Testis (tissue), 3 donors: ENCODE results near the gene OR2D3. TPM values are rescaled to one million over a fixed set of nuclear protein-coding genes. Genes with fewer than 3 reads are reported as not detected.
A peak's percentile ranks its signal among the peaks of the same experiment; 100 is the strongest.

ENCODE experiments used
- DNase-seq: peaks from one replicate; pipeline ENCODE4 v3.0.0-alpha.2; 2019
- H3K27ac ChIP-seq, 2 donors: fragments of 200-600 bp; sonication (generic); one replicate each; pipeline ENCODE4 v1.5.1; 2019
- H3K27me3 ChIP-seq: fragments of 200-600 bp; sonication (generic); one replicate; pipeline ENCODE4 v1.5.1; 2019
- H3K36me3 ChIP-seq: fragments of 200-600 bp; sonication (generic); one replicate; pipeline ENCODE4 v1.5.1; 2017; ENCODE audit warnings: low read depth; ENCODE audit errors: missing control alignments
- H3K4me1 ChIP-seq: fragments of 200-600 bp; sonication (generic); one replicate; pipeline ENCODE4 v1.5.1; 2019
- H3K4me3 ChIP-seq, 2 donors: fragments of 200-600 bp; sonication (generic); one replicate each; pipeline ENCODE4 v1.5.1; 2017 to 2019
- H3K9me3 ChIP-seq: fragments of 200-600 bp; sonication (generic); one replicate; pipeline ENCODE4 v1.5.1; 2017
- CTCF ChIP-seq, 3 experiments: fragments of 450-650 bp in 2 of 3; fragments of 200-600 bp in 1 of 3; sonication (generic) in 1 of 3; IDR thresholded peaks; one replicate each; pipeline ENCODE4 v1.5.1; 2016 to 2019; ENCODE audit warnings: antibody characterized with exemption in 3 of 3, mild to moderate bottlenecking in 2 of 3, moderate library complexity in 1 of 3
- POLR2A ChIP-seq: fragments of 450-650 bp; IDR thresholded peaks from one replicate; pipeline ENCODE4 v1.6.1; 2017; ENCODE audit warnings: antibody characterized with exemption, mild to moderate bottlenecking, moderate library complexity
- WGBS, 2 donors: methylation state at CpG; one replicate each; pipeline ENCODE4 v1.1.5; 2018; 5-methylcytosine and 5-hydroxymethylcytosine counted together
- intact Hi-C: fragments of 100-400 bp; cut with DNase I; formaldehyde crosslinking; loops from one replicate; pipeline ENCODE4 v1.15.1; 2023; ENCODE audit warnings: low total_unique reads
- polyA plus RNA-seq: library from polyadenylated mRNA; stranded (reverse); fragments of 350-450 nt; fragmentation: Illumina TruSeq; extraction: RNeasy Lipid Tissue Mini Kit (QIAGEN cat#74804); gene quantifications from one replicate; pipeline ENCODE4 v1.2.3, GENCODE V29; 2014; ENCODE audit warnings: low read depth, low replicate concordance; ENCODE audit not compliant: insufficient read depth
- total RNA-seq, 2 donors: library from RNA; depleted of rRNA; stranded (reverse); fragments of >200 nt; gene quantifications; one replicate each; pipeline ENCODE4 v1.2.3, GENCODE V29; 2016

The OR2D3 gene
- total and polyA plus RNA-seq, 3 donors from 2014 or later = not detected

- TF ChIP-seq CTCF (IDR thresholded peaks at IDR 0.05) (no peak), POLR2A (no peak)
- Histone ChIP-seq H3K27ac (peak within 1 kb of the TSS; percentile 5 to 50), H3K9me3 (no peaks in the 10 kb centered on the region), H3K36me3 (no peaks in the 10 kb centered on the region), H3K4me1 (no peaks in the 10 kb centered on the region), H3K4me3 (peak within 1 kb of the TSS; percentile 57 to 63), H3K27me3 (no peaks in the 10 kb centered on the region)
- intact Hi-C loops = no loop called here
- DNase-seq = peak; percentile 82
- 1 to 2% methylated on average over 34 to 52 of the region's 61 CpGs for WGBS, 2 donors
Measured at GRCh38 chr11:6926208-6927029, 5.6 kb downstream of the OR2D3 start, which contains the start of gene ZNF215. ZNF215 (plus strand) TSS chr11:6926426; CDS start chr11:6932273, 5,847 bp downstream.

- 5 to 10% methylated on average over 11 of the region's 11 CpGs for WGBS, 2 donors
- peak overlapping the region in 1 of 2 donors; percentile 5 for H3K27ac ChIP-seq
- H3K4me1 ChIP-seq = no peaks in the 10 kb centered on the region
- no peak for DNase-seq
- peak overlapping the region; percentile 57 to 63 for H3K4me3 ChIP-seq
- H3K9me3 ChIP-seq = no peaks in the 10 kb centered on the region
- no peaks in the 10 kb centered on the region for H3K36me3 ChIP-seq
- TF ChIP-seq CTCF (IDR thresholded peaks at IDR 0.05) = no peak
- no peak for TF ChIP-seq POLR2A
- H3K27me3 ChIP-seq = no peaks in the 10 kb centered on the region
- intact Hi-C loops = no loop called here
Measured at GRCh38 chr11:6927030-6927617, 6.3 kb downstream of the OR2D3 start.

GRCh38 chr11:6928916-6929315 is 8.1 kb downstream of the OR2D3 start:
- no peak for DNase-seq
- H3K27ac ChIP-seq = no peak overlapping the region
- H3K27me3 ChIP-seq = no peaks in the 10 kb centered on the region
- intact Hi-C loops = no loop called here
- H3K9me3 ChIP-seq = no peaks in the 10 kb centered on the region
- H3K36me3 ChIP-seq = no peaks in the 10 kb centered on the region
- H3K4me1 ChIP-seq = no peaks in the 10 kb centered on the region
- no peak for TF ChIP-seq CTCF (IDR thresholded peaks at IDR 0.05)
- TF ChIP-seq POLR2A = no peak
- H3K4me3 ChIP-seq = no peak overlapping the region
- WGBS, 2 donors = 65 to 68% methylated on average over 4 of the region's 4 CpGs

GRCh38 chr11:6931146-6931713 is 10.4 kb downstream of the OR2D3 start:
- Histone ChIP-seq H3K4me3 (no peak overlapping the region), H3K4me1 (no peaks in the 10 kb centered on the region), H3K27ac (no peak overlapping the region), H3K36me3 (no peaks in the 10 kb centered on the region), H3K27me3 (no peaks in the 10 kb centered on the region), H3K9me3 (no peaks in the 10 kb centered on the region)
- no peak for DNase-seq
- TF ChIP-seq POLR2A (no peak), CTCF (IDR thresholded peaks at IDR 0.05) (no peak)
- intact Hi-C loops = no loop called here
- WGBS, 2 donors = 88 to 94% methylated on average over 3 of the region's 3 CpGs
